ENCODE data around the gene CATSPERD. TPM values are rescaled to one million over a fixed set of nuclear protein-coding genes. Genes with fewer than 3 reads are reported as not detected.

The CATSPERD gene
- polyA plus RNA-seq, 3 donors: not detected

DNA sequence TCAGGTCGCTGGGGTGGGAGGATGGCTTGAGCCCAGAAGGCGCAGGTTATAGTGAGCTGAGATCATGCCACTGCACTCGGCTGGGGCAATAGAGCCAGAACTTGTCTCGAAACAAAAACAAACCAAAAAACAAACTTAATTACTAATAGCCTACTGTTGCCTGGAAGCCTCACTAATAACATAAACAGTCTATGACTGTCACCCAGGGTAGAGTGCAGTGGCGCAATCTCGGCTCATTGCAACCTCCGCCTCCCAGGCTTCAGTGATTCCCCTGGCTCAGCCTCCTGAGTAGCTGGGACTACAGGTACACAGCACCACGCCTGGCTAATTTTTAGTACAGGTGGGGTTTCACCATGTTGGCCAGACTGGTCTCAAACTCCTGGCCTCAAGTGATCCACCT, 18.0 kb downstream of the CATSPERD start:
- no peak overlapping the region for H3K9ac ChIP-seq (ENCODE audit: insufficient read depth, low read length, poor library complexity, severe bottlenecking)
- no peaks in the 10 kb centered on the region for H3K36me3 Mint-ChIP-seq
- H4K20me1 ChIP-seq (ENCODE audit: insufficient read depth, low read length): no peaks in the 10 kb centered on the region
- H3K79me2 ChIP-seq (ENCODE audit: insufficient read depth, low read length): no peaks in the 10 kb centered on the region
- H3K9me3 ChIP-seq (replicated peaks in 1 of 2; ENCODE audit: control insufficient read depth in 1 of 2, insufficient read depth in 1 of 2, low read length in 2 of 2): peaks cover 0 to 3% of the 10 kb centered on the region in 2 donors
- H3K9me3 Mint-ChIP-seq: peaks cover 0 to 6% (median 0%) of the 10 kb centered on the region in 7 donors
- WGBS (ENCODE audit: insufficient coverage): 91% methylated on average over 6 of the region's 8 CpGs
- H3K27ac Mint-ChIP-seq: no peak overlapping the region
- no peak overlapping the region for H3K4me2 ChIP-seq (replicated peaks; ENCODE audit: extremely low read depth, low read length, poor library complexity, severe bottlenecking)
- no peak for DNase-seq
- intact Hi-C loops (cut with micrococcal nuclease): no loop called here
- H3K36me3 ChIP-seq (replicated peaks in 1 of 2; ENCODE audit: control insufficient read depth in 1 of 2, insufficient read depth in 2 of 2, low read length in 2 of 2): no peaks in the 10 kb centered on the region
- H3K27me3 ChIP-seq (ENCODE audit: control insufficient read depth in 2 of 2, insufficient read depth in 2 of 2, low read length in 2 of 2): no peaks in the 10 kb centered on the region
- H3K4me1 ChIP-seq (ENCODE audit: control insufficient read depth in 1 of 2, insufficient read depth in 2 of 2, low read length in 2 of 2): no peaks in the 10 kb centered on the region
- no peak overlapping the region for H2AFZ ChIP-seq (ENCODE audit: insufficient read depth, low read depth, low read length, poor library complexity, severe bottlenecking)
- H3K27ac ChIP-seq (ENCODE audit: low read depth in 1 of 2, low read length in 2 of 2): no peak overlapping the region
- no peaks in the 10 kb centered on the region for H3K4me1 Mint-ChIP-seq
- H3K4me3 ChIP-seq (replicated peaks in 1 of 3; ENCODE audit: low read depth in 2 of 3, low read length in 3 of 3): no peak overlapping the region
- H3K4me3 Mint-ChIP-seq: no peak overlapping the region
- TF ChIP-seq, protein P1, sequence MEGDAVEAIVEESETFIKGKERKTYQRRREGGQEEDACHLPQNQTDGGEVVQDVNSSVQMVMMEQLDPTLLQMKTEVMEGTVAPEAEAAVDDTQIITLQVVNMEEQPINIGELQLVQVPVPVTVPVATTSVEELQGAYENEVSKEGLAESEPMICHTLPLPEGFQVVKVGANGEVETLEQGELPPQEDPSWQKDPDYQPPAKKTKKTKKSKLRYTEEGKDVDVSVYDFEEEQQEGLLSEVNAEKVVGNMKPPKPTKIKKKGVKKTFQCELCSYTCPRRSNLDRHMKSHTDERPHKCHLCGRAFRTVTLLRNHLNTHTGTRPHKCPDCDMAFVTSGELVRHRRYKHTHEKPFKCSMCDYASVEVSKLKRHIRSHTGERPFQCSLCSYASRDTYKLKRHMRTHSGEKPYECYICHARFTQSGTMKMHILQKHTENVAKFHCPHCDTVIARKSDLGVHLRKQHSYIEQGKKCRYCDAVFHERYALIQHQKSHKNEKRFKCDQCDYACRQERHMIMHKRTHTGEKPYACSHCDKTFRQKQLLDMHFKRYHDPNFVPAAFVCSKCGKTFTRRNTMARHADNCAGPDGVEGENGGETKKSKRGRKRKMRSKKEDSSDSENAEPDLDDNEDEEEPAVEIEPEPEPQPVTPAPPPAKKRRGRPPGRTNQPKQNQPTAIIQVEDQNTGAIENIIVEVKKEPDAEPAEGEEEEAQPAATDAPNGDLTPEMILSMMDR (IDR thresholded peaks at IDR 0.05): no peak
- peaks cover 4 to 7% (median 5%) of the 10 kb centered on the region in 3 donors for H3K27me3 Mint-ChIP-seq (ENCODE audit: low read depth in 3 of 3)

- H3K4me1 Mint-ChIP-seq: no peaks in the 10 kb centered on the region
- no peak overlapping the region for H3K4me2 ChIP-seq (replicated peaks; ENCODE audit: extremely low read depth, low read length, poor library complexity, severe bottlenecking)
- H3K27me3 ChIP-seq (ENCODE audit: control insufficient read depth in 2 of 2, insufficient read depth in 2 of 2, low read length in 2 of 2): no peaks in the 10 kb centered on the region
- peaks cover 0 to 3% of the 10 kb centered on the region in 2 donors for H3K9me3 ChIP-seq (replicated peaks in 1 of 2; ENCODE audit: control insufficient read depth in 1 of 2, insufficient read depth in 1 of 2, low read length in 2 of 2)
- H3K27me3 Mint-ChIP-seq (ENCODE audit: low read depth in 3 of 3): peaks cover 2 to 6% (median 5%) of the 10 kb centered on the region in 3 donors
- TF ChIP-seq, protein P1 (IDR thresholded peaks at IDR 0.05): no peak
- H3K79me2 ChIP-seq (ENCODE audit: insufficient read depth, low read length): no peaks in the 10 kb centered on the region
- 89% methylated on average over 15 of the region's 19 CpGs for WGBS (ENCODE audit: insufficient coverage)
- no peaks in the 10 kb centered on the region for H3K4me1 ChIP-seq (ENCODE audit: control insufficient read depth in 1 of 2, insufficient read depth in 2 of 2, low read length in 2 of 2)
- H2AFZ ChIP-seq (ENCODE audit: insufficient read depth, low read depth, low read length, poor library complexity, severe bottlenecking): no peak overlapping the region
- H3K9ac ChIP-seq (ENCODE audit: insufficient read depth, low read length, poor library complexity, severe bottlenecking): no peak overlapping the region
- H3K4me3 ChIP-seq (replicated peaks in 1 of 3; ENCODE audit: low read depth in 2 of 3, low read length in 3 of 3): no peak overlapping the region
- H4K20me1 ChIP-seq (ENCODE audit: insufficient read depth, low read length): no peaks in the 10 kb centered on the region
- no peaks in the 10 kb centered on the region for H3K36me3 Mint-ChIP-seq
- DNase-seq: no peak
- intact Hi-C loops (cut with micrococcal nuclease): no loop called here
- H3K27ac ChIP-seq (ENCODE audit: low read depth in 1 of 2, low read length in 2 of 2): no peak overlapping the region
- H3K27ac Mint-ChIP-seq: no peak overlapping the region
- no peak overlapping the region for H3K4me3 Mint-ChIP-seq
- peaks cover 0 to 6% (median 0%) of the 10 kb centered on the region in 7 donors for H3K9me3 Mint-ChIP-seq
- no peaks in the 10 kb centered on the region for H3K36me3 ChIP-seq (replicated peaks in 1 of 2; ENCODE audit: control insufficient read depth in 1 of 2, insufficient read depth in 2 of 2, low read length in 2 of 2)
These were observed 21.6 kb downstream of the CATSPERD start for GRCh38 chr19:5742051-5742450.
